Left lung (tissue), 10 donors: Measurements from ENCODE around the gene TULP3. TPM values are rescaled to one million over a fixed set of nuclear protein-coding genes. Genes with fewer than 3 reads are reported as not detected.

Experiments
- ATAC-seq: fragments of 200-7000 bp; cut with Tn5 transposase; one replicate; pipeline ENCODE4 v1.9.1; 2020; ENCODE audit warnings: moderate library complexity
- DNase-seq, 4 donors: peaks; one replicate each; pipeline ENCODE4 v3.0.0-alpha.2; 2013 to 2020
- H3K27ac ChIP-seq, 2 donors: fragments of 200-600 bp; sonication (generic) in 1 of 2; one replicate each; pipeline versions ENCODE4 v1.5.0 to v1.8.0; 2020 to 2021
- H3K27me3 ChIP-seq, 2 donors: fragments of 200-600 bp; sonication (generic) in 1 of 2; one replicate each; pipeline versions ENCODE4 v1.5.0 to v1.8.0; 2020 to 2021
- H3K36me3 ChIP-seq, 2 donors: fragments of 200-600 bp; sonication (generic) in 1 of 2; one replicate each; pipeline versions ENCODE4 v1.5.0 to v1.8.0; 2020 to 2021
- H3K4me1 ChIP-seq, 2 donors: fragments of 200-600 bp; one replicate each; pipeline ENCODE4 v1.8.0; 2021
- H3K4me3 ChIP-seq, 2 donors: fragments of 200-600 bp; sonication (generic) in 1 of 2; one replicate each; pipeline versions ENCODE4 v1.5.0 to v1.8.0; 2020 to 2021; ENCODE audit warnings: mild to moderate bottlenecking in 1 of 2
- H3K9me3 ChIP-seq, 2 donors: fragments of 200-600 bp; sonication (generic) in 1 of 2; one replicate each; pipeline versions ENCODE4 v1.5.0 to v1.8.0; 2020 to 2021
- intact Hi-C, 2 donors: fragments of 100-400 bp; cut with DNase I; formaldehyde crosslinking; loops; one replicate each; pipeline versions ENCODE4 v1.11.2 to v1.14.2; 2022
- polyA plus RNA-seq, 6 donors: library from polyadenylated mRNA; unstranded; fragments of 120-200 nt; gene quantifications; one replicate each; pipeline ENCODE4 v1.2.1, GENCODE V29; 2013; ENCODE audit not compliant: insufficient read length in 6 of 6
- total RNA-seq, 2 donors: library from RNA; stranded (reverse); fragmentation: NEBNext Ultra II Directional; extraction: Animal tissue kit (Norgen Biotek cat#: 25700); gene quantifications; one replicate each; pipeline ENCODE4 v1.2.1, GENCODE V29; 2021
- TF ChIP-seq, protein P1 (sequence below), 2 donors: fragments of 200-600 bp; sonication (generic) in 1 of 2; IDR thresholded peaks; one replicate each; pipeline versions ENCODE4 v1.5.0 to v1.8.0; 2021; ENCODE audit warnings: antibody characterized with exemption in 2 of 2
- donor health status: DM: no; HTN: yes; CAD: no.
- donor health status: DM: no; HTN: no; CAD: no.

The TULP3 gene
- total and polyA plus RNA-seq, 8 donors = 15.3 to 41.0 (median 35.6) TPM

DNA sequence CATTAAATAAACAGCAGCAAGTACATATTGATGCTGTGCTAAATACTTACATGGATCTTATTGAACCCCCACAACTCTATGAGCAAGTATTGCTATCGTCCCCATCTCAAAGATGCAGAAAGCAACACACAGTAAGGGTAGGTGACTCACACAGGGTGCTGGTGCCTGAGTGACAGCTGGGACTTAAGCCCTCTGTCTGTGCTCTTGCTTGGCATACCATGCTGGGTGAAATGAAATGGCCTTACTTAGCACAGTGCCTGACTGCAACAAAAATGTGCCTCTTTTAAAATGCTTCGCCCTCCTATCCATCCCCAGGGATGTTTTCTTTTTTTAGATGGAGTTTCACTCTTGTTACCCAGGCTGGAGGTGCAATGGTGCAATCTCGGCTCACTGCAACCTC, 34.6 kb upstream of the TULP3 start:
- TF ChIP-seq, protein P1, sequence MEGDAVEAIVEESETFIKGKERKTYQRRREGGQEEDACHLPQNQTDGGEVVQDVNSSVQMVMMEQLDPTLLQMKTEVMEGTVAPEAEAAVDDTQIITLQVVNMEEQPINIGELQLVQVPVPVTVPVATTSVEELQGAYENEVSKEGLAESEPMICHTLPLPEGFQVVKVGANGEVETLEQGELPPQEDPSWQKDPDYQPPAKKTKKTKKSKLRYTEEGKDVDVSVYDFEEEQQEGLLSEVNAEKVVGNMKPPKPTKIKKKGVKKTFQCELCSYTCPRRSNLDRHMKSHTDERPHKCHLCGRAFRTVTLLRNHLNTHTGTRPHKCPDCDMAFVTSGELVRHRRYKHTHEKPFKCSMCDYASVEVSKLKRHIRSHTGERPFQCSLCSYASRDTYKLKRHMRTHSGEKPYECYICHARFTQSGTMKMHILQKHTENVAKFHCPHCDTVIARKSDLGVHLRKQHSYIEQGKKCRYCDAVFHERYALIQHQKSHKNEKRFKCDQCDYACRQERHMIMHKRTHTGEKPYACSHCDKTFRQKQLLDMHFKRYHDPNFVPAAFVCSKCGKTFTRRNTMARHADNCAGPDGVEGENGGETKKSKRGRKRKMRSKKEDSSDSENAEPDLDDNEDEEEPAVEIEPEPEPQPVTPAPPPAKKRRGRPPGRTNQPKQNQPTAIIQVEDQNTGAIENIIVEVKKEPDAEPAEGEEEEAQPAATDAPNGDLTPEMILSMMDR (IDR thresholded peaks at IDR 0.05) = no peak
- H3K4me1 ChIP-seq = no peaks in the 10 kb centered on the region
- no peak for ATAC-seq
- no peak overlapping the region for H3K27ac ChIP-seq
- intact Hi-C loops = no loop called here
- no peak for DNase-seq
- H3K36me3 ChIP-seq = peaks cover 0 to 20% of the 10 kb centered on the region in 2 donors
- H3K9me3 ChIP-seq = no peaks in the 10 kb centered on the region
- no peak overlapping the region for H3K4me3 ChIP-seq
- no peaks in the 10 kb centered on the region for H3K27me3 ChIP-seq

DNA sequence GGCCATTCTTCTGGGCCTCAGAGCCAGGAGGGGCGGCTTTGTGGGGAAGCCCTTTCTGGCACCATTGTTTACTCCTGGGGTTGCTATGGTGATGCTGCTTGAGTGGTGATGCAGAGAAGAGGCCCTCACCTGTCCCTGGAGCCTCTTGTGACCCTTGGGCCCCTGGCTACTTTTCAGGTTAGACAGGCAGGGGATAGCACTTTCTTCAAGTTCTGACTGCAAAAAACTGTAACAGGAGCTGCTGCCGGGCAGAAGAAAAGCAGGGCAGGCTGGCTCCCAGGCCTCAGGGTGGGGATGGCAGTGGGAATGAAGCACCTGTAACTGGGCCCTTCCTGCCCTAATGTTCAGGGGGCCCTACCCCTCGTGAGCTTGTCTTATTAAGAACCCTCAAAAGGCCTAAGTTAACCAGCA, 33.7 kb upstream of the TULP3 start, which contains the start of gene TEX52:
TSS of gene TEX52 (minus strand) at position 19 of the 411 bp plus-strand sequence. CDS start at position 6, 13 bp downstream.
- TF ChIP-seq, protein P1 (IDR thresholded peaks at IDR 0.05) = no peak
- intact Hi-C loops = no loop called here

DNA sequence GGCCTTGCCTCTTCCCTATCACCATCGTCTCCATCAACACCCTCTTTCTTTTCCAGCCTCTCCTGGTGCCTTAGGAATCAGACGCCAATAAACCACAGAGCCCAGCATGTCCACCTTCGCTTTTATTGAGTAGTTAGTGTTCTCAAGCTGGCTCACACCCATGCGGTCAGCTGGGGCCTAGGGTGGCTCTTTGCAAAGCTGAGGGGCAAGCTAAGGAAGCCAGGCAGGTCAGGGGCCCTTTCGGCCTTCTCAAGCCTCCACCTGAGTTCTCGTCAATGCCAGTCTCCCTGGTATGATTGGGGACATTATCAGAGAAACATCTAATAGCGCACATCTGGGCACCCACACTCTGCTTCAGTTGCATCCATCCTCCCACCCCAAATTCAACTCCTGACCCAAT, 33.1 kb upstream of the TULP3 start:
- no peak for DNase-seq
- no peak for ATAC-seq
- Histone ChIP-seq H3K27me3 (no peaks in the 10 kb centered on the region), H3K36me3 (peaks cover 0 to 20% of the 10 kb centered on the region in 2 donors), H3K27ac (no peak overlapping the region), H3K4me1 (no peaks in the 10 kb centered on the region), H3K9me3 (no peaks in the 10 kb centered on the region), H3K4me3 (no peak overlapping the region)
- intact Hi-C loops = no loop called here
- TF ChIP-seq, protein P1 (IDR thresholded peaks at IDR 0.05) = no peak

More for the DNA sequence above, 33.7 kb upstream of the TULP3 start, which contains the start of gene TEX52:
- H3K27me3 ChIP-seq = no peaks in the 10 kb centered on the region
- no peak within 1 kb of the TSS for H3K4me3 ChIP-seq
- no peaks in the 10 kb centered on the region for H3K4me1 ChIP-seq
- ATAC-seq (no peak), DNase-seq (peak in 1 of 4 donors; percentile 55)
- no peak within 1 kb of the TSS for H3K27ac ChIP-seq
- H3K36me3 ChIP-seq = peaks cover 0 to 20% of the 10 kb centered on the region in 2 donors
- no peaks in the 10 kb centered on the region for H3K9me3 ChIP-seq

DNA sequence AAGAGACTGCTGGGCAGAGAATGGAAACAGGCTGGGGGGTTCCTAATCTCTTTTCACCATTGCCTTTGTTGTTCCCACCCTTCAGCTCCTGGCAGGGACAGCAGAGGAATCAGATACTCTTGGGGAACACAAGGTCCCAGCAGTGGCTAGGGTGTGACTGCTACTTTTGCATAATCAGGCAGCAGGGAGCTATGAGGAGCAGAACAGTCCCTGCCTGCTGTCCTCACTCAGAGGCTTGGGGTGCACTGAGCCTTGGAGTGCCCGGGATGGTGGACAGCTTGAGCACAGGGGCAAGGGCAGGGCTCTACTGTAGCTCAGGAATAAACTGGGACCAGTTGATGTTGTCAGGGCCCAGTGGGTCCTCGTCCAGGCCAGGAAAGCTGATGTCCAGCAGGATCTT, 32.4 kb upstream of the TULP3 start:
- no peaks in the 10 kb centered on the region for H3K9me3 ChIP-seq
- no peaks in the 10 kb centered on the region for H3K27me3 ChIP-seq
- H3K36me3 ChIP-seq = peaks cover 0 to 23% of the 10 kb centered on the region in 2 donors
- DNase-seq = no peak
- no peak for ATAC-seq
- H3K27ac ChIP-seq = no peak overlapping the region
- TF ChIP-seq, protein P1 (IDR thresholded peaks at IDR 0.05) = no peak
- no peaks in the 10 kb centered on the region for H3K4me1 ChIP-seq
- intact Hi-C loops = no loop called here
- no peak overlapping the region for H3K4me3 ChIP-seq

DNA sequence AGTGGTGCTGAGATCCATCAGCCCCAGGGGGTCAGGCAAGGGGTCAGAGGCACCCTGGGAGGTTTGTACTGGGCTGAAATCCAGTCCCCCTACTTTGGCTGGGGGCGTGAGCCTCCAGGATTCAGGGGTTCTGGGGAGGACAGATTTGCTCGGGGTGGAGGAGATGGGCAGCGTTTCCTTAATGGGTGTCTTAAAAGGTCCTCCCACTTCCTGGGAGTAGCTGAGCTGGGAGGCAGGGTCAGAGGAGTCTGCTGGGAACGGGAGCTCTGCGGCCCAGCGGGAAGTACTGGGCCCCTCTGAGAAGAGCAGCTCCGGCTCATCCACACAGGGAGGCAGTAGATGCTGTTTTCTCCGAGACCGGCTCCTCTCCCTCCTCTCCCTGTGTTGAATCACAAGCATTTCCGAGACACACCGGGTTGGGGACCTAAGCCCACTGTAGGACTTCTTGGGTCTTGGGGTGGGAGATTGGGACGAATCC, 31.7 kb upstream of the TULP3 start:
- ATAC-seq (no peak), DNase-seq (no peak)
- Histone ChIP-seq H3K27me3 (no peaks in the 10 kb centered on the region), H3K4me1 (no peaks in the 10 kb centered on the region), H3K27ac (no peak overlapping the region), H3K9me3 (no peaks in the 10 kb centered on the region), H3K36me3 (peaks cover 0 to 29% of the 10 kb centered on the region in 2 donors), H3K4me3 (no peak overlapping the region)
- TF ChIP-seq, protein P1 (IDR thresholded peaks at IDR 0.05) = no peak
- intact Hi-C loops = no loop called here
